HG03097 (cell line): ENCODE data around the gene PLEKHA8.
"Not testable (repeated sequence)": the region's sequence is repeated elsewhere in the genome, so short reads cannot be mapped to it uniquely, and the experiment has no call there.

Experiments
- ATAC-seq: cut with Tn5 transposase; IDR thresholded peaks from one replicate; pipeline ENCODE4 v1.9.1; 2021; ENCODE audit not compliant: unreplicated experiment, low FRiP score

Gene PLEKHA8

DNA sequence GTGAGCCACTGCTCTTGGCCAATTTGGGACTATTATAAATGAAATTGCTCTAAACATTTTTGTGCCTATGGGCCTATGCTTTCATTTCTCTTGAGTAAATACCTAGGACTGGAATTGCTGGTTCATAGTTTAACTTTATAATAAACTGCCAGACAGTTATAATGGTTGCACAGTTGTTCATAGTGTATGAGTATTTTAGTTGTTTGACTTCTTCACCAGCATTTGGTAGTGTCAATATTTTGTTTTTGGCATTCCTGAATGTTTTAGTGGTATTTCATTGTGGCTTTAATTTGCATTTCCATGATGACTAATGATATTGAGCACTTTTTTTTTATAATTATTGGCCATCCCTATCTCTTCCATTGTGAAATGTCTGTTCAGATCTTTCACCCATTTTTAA, 29.5 kb downstream of the PLEKHA8 start:
- no peak for ATAC-seq

- not testable (repeated sequence) for ATAC-seq
These were observed 33.6 kb downstream of the PLEKHA8 start for GRCh38 chr7:30061786-30062185.

GRCh38 chr7:30062587-30062986, 34.4 kb downstream of the PLEKHA8 start:
- no peak for ATAC-seq

GRCh38 chr7:30065746-30066145, 37.5 kb downstream of the PLEKHA8 start:
- no peak for ATAC-seq

DNA sequence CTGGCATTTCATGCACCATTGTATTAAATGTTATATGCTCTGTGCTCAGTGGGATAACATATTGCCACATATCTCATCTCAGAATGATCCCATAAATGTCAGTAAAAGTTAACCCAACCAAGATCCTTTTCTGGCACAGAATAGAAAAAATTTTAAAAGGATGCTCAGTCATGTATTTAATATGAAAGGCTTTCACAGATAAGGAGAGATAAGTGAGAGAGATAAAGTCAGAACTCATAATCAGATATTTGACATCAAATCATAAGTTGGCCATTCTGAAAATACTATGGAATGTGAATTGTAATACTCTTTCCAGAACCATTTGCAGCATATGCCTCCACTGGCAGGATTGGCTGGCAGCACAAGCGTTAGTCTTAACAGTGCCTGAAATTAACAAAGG, 38.5 kb downstream of the PLEKHA8 start:
- ATAC-seq: no peak

- no peak for ATAC-seq
These were observed 39.9 kb downstream of the PLEKHA8 start for GRCh38 chr7:30068117-30068516.

GRCh38 chr7:30069096-30069867, 41.1 kb downstream of the PLEKHA8 start:
- ATAC-seq: no peak

DNA sequence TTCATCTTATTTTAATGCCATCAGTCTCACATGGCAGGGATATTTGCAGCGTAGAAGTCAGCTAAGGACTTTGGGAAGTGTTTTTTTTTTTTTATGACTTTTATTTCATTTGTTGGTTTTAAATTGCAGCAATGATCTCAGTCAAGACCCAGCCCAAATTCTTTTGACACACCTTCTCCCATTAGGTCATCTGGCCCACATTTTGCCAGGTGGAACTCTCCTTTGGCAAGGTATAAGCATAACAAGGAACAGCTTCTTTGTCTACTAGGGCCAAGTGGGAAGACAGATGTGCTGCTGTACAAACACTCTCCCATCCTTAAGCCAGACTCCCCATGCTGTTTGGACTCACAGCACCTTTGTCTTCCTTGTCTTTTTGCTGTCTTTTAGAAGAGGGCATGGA, 41.8 kb downstream of the PLEKHA8 start:
- no peak for ATAC-seq

- ATAC-seq: no peak
These were observed 44.5 kb downstream of the PLEKHA8 start for GRCh38 chr7:30072735-30073134.

- ATAC-seq: no peak
These were observed 46.3 kb downstream of the PLEKHA8 start for GRCh38 chr7:30074422-30075030.

- no peak for ATAC-seq
These were observed 48.2 kb downstream of the PLEKHA8 start for GRCh38 chr7:30076411-30076810.

DNA sequence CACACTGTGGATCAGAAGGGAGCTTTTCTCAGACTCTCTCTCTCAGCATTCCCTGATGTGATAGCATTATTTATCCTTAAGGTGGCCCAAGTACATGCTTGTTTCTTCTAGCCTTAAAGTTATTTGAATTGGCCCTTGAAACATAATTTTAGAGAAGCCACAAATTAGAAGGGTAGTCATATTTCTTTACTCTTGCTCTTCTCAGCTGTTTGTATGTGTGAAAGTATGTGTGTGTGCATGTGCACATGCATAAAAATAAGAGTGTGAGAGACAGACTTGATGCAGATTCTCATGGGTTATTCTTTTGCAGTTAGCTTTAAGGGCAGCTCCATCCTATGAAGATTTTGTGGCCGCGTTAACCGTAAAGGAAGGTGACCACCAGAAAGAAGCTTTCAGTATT, 50.1 kb downstream of the PLEKHA8 start:
- no peak for ATAC-seq

- ATAC-seq: no peak
These were observed 51.7 kb downstream of the PLEKHA8 start for GRCh38 chr7:30079880-30080279.

- no peak for ATAC-seq
These were observed 52.6 kb downstream of the PLEKHA8 start for GRCh38 chr7:30080818-30081217.

GRCh38 chr7:30082686-30083085, 54.5 kb downstream of the PLEKHA8 start:
- ATAC-seq: no peak

GRCh38 chr7:30083334-30083733, 55.1 kb downstream of the PLEKHA8 start:
- ATAC-seq: no peak

DNA sequence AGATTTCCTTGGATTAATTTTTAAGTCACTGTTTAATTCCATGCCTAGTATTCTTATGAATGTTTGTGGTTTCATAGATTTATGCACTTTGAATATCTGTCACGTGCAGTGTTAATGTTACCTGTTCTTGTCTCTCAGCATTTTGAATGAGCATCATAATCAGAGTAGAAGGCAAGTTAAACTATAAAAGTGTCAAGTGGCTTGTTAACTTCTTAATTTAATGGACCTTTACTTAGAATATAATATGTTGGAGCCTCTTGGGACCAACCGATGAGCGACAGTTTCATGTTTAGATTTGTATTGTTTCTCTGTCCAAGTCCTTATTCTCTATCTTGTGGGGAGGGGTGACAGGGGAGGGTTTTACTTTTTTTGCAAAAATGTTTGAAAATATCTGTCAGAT, 56.0 kb downstream of the PLEKHA8 start:
- ATAC-seq: no peak

DNA sequence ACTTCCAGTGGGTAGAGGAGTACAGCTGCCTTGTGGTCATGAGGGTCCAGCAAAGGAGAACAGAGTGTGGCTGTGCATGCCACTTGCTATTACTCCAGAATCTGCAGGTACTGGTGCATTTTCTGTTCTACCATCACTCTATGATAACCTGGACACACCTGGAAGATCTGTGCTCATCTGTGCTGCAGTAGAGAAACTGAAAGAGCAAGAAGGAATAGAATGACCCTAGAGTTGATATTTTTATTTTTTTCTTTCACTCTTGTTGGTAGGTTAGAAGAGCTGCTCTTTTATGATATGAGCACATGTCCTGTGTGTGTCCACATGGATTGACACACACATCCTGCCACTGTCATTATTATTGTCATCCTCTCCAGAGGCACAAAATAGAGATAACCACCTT, 58.3 kb downstream of the PLEKHA8 start:
- ATAC-seq: no peak

DNA sequence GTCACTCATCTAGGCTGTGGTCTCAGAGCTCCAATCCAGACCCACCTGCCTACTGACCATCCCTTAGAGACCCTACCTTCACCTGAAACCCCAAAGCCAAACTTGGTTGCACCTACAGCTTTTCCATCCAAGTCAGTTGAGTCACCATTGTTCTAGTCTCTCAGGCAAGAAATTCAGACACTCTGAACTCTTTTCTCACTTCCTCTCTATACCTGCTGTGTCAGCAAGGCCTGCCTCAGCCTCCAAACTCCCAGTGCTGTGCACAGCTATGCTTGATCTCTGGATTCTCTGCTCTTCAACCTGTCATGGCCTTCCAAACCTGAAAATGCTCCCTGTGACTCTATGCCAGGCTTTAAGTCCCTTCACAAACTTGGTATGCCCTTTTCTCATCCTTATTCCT, 59.2 kb downstream of the PLEKHA8 start:
- no peak for ATAC-seq

DNA sequence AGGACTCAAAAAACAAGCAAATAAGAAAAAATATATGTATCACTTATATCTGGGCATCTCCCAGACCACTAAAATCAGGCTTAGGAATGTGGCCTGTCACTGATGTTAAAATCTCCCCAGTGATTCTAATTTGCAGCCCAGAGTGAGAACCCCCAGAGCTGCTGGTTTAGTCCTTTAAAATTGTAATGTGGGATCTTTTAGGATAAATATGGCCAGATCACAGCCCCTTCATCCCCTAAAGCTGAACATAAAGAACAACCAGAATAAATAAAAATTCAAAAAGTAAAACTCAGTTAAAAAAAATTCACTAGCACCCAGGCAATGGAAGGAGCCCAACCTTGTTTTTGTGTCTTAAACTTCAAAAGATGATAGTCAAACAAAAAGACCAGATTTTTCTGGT, 60.1 kb downstream of the PLEKHA8 start:
- ATAC-seq: no peak

DNA sequence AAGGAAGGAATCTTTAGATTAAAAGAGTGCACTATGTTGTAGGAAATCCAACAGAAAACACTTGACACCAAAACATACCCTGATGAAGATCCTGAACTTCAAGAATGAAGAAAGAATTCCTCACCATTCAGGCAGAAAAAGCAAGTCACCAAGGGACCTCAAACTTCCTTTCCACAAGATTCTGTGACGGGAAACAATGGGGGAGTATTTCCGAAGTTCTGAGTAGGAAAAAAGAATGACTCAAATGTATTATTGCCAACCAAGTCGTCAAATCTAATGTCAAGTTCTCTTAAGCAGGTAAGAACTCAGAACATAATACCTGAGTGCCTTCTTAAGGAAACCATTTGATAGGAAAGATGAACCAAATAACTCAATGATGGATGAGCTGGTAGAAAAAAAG, 61.9 kb downstream of the PLEKHA8 start:
- ATAC-seq: no peak

DNA sequence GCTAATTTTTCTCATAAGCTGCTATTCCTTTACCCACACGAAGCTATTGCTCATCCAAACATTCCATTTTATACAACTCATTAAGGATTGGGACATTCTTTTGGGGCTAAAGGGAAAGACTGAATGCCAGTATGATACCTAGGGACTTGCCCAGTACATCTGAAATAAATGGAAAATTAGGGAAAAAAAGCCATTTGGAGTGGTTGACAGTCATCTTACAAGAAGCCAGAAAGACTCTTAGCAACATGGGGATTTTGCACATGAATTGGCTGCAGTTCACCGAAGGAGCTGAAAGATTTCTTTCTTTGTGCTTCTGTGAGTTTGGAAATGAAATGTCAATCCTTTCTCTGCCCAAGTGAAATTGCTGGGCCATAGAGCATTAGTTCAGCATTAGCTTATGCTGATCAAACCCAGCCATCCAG, 63.3 kb downstream of the PLEKHA8 start:
- no peak for ATAC-seq
